OCI-LY7 (cell line): ENCODE measurements around the gene NBEA. TPM values are rescaled to one million over a fixed set of nuclear protein-coding genes. Genes with fewer than 3 reads are reported as not detected.

Experiments used
- BruUV-seq: library from RNA; stranded (reverse); fragments of 400-500 nt; replicated peaks from 2 replicates; lab custom pipeline; 2021; lab: Mats Ljungman, UMichigan
- CTCF ChIA-PET: fragments of 300-600 bp; sonication (Branson Sonifier 250); formaldehyde crosslinking; loops from one replicate; lab custom pipeline; 2022; ENCODE audit warnings: antibody characterized with exemption; ENCODE audit not compliant: unreplicated experiment; lab: Charles Lee
- POLR2A ChIA-PET: fragments of 300-600 bp; sonication (Branson Sonifier 250); formaldehyde crosslinking; loops from one replicate; lab custom pipeline; 2022; ENCODE audit warnings: antibody characterized with exemption; lab: Charles Lee
- DNase-seq: peaks from one replicate; pipeline ENCODE4 v3.0.0-alpha.2; 2015; ENCODE audit warnings: low spot score
- H2AFZ ChIP-seq: fragments of 200-600 bp; sonication (generic), shearing (Covaris generic); 2 replicates; pipeline ENCODE4 v1.6.1; 2014; ENCODE audit warnings: mild to moderate bottlenecking, antibody characterized with exemption, low read length, moderate library complexity
- H3K27ac ChIP-seq: fragments of 200-600 bp; sonication (generic); 2 replicates; pipeline ENCODE4 v1.5.1; 2014; ENCODE audit warnings: mixed run types, low read depth, mild to moderate bottlenecking, moderate library complexity, low read length, inconsistent platforms; ENCODE audit not compliant: poor library complexity, severe bottlenecking
- H3K36me3 ChIP-seq: fragments of 200-600 bp; sonication (generic); 2 replicates; pipeline ENCODE4 v1.6.1; 2014; ENCODE audit warnings: mild to moderate bottlenecking, antibody characterized with exemption, low read length, moderate library complexity, mixed read lengths; ENCODE audit not compliant: insufficient read depth
- H3K4me1 ChIP-seq: fragments of 200-600 bp; sonication (generic); 2 replicates; pipeline ENCODE4 v1.5.1; 2014; ENCODE audit warnings: mild to moderate bottlenecking, low read length; ENCODE audit not compliant: insufficient read depth, poor library complexity, severe bottlenecking
- H3K4me2 ChIP-seq: fragments of 200-600 bp; sonication (generic); 2 replicates; pipeline ENCODE4 v1.6.1; 2014; ENCODE audit warnings: mild to moderate bottlenecking, low read length
- H3K4me3 ChIP-seq: fragments of 200-600 bp; sonication (generic); 2 replicates; pipeline ENCODE4 v1.5.1; 2014; ENCODE audit warnings: mild to moderate bottlenecking, low read depth, low read length; ENCODE audit not compliant: poor library complexity, severe bottlenecking
- H3K79me2 ChIP-seq: fragments of 200-600 bp; sonication (generic); 2 replicates; pipeline ENCODE4 v1.6.1; 2016; ENCODE audit warnings: low read depth, mild to moderate bottlenecking, low read length, moderate library complexity, mixed read lengths; ENCODE audit not compliant: insufficient read depth
- H3K9me2 ChIP-seq: fragments of 200-600 bp; sonication (generic); 2 replicates; pipeline ENCODE4 v1.6.1; 2016; ENCODE audit warnings: mild to moderate bottlenecking, low read length, mixed read lengths; ENCODE audit not compliant: insufficient read depth
- H3K9me3 ChIP-seq: fragments of 200-600 bp; sonication (generic); 2 replicates; pipeline ENCODE4 v1.6.1; 2014; ENCODE audit warnings: mild to moderate bottlenecking, mixed run types, low read length, mixed read lengths
- H4K20me1 ChIP-seq: fragments of 200-600 bp; sonication (generic); 2 replicates; pipeline ENCODE4 v1.6.1; 2014; ENCODE audit warnings: mild to moderate bottlenecking, antibody characterized with exemption, low read length, moderate library complexity, mixed read lengths; ENCODE audit not compliant: insufficient read depth
- CTCF ChIP-seq: fragments of 200-600 bp; sonication (generic); conservative IDR thresholded peaks from 2 replicates; pipeline ENCODE4 v1.5.1; 2014; ENCODE audit warnings: mild to moderate bottlenecking, antibody characterized with exemption, low read length, moderate library complexity, mixed read lengths
- EZH2phosphoT487 ChIP-seq: fragments of 200-600 bp; sonication (generic); IDR thresholded peaks from 2 replicates; pipeline ENCODE4 v1.6.1; 2018; ENCODE audit warnings: low read depth, borderline replicate concordance, mild to moderate bottlenecking, mixed run types, antibody characterized with exemption, low read length, moderate library complexity, mixed read lengths
- intact Hi-C: fragments of 100-400 bp; cut with micrococcal nuclease; formaldehyde crosslinking; loops from one replicate; pipeline ENCODE4 v1.10.0; 2022; ENCODE audit not compliant: unreplicated experiment
- total RNA-seq, 2 experiments: library from RNA; depleted of rRNA in 1 of 2; stranded (reverse); fragments of >200 nt in 1 of 2; shearing (Covaris generic) in 1 of 2; gene quantifications; 2 replicates each; pipeline ENCODE4 v1.2.3, GENCODE V29; 2014 to 2022

Gene NBEA
- total RNA-seq, 2 experiments from 2014 or later = 3.6 to 11.0 TPM

GRCh38 chr13:35694549-35695447 is 752.7 kb downstream of the NBEA start:
- intact Hi-C loops = no loop called here
- ChIA-PET CTCF (no interaction called here), POLR2A (no interaction called here)
- no peak overlapping the region for H3K4me3 ChIP-seq
- no peaks in the 10 kb centered on the region for H3K79me2 ChIP-seq
- no peak overlapping the region for H3K27ac ChIP-seq
- TF ChIP-seq EZH2phosphoT487 (no peak), CTCF (no peak)
- no peak overlapping the region for H2AFZ ChIP-seq
- H3K36me3 ChIP-seq = no peaks in the 10 kb centered on the region
- H3K4me2 ChIP-seq = no peak overlapping the region
- H3K4me1 ChIP-seq = no peaks in the 10 kb centered on the region
- no peak for DNase-seq
- no peaks in the 10 kb centered on the region for H3K9me3 ChIP-seq
- no peaks in the 10 kb centered on the region for H3K9me2 ChIP-seq
- no peaks in the 10 kb centered on the region for H4K20me1 ChIP-seq
- no TSS peak for BruUV-seq

GRCh38 chr13:35695448-35695770 is 753.3 kb downstream of the NBEA start:
- Histone ChIP-seq H3K4me3 (no peak overlapping the region), H3K9me2 (no peaks in the 10 kb centered on the region), H3K4me2 (no peak overlapping the region), H2AFZ (no peak overlapping the region), H3K36me3 (no peaks in the 10 kb centered on the region), H3K9me3 (no peaks in the 10 kb centered on the region), H3K79me2 (no peaks in the 10 kb centered on the region), H3K27ac (no peak overlapping the region), H4K20me1 (no peaks in the 10 kb centered on the region), H3K4me1 (no peaks in the 10 kb centered on the region)
- DNase-seq = no peak
- CTCF ChIA-PET = no interaction called here
- POLR2A ChIA-PET = no interaction called here
- no TSS peak for BruUV-seq
- TF ChIP-seq CTCF = no peak
- TF ChIP-seq EZH2phosphoT487 = no peak
- intact Hi-C loops = no loop called here

GRCh38 chr13:35697186-35697730 is 755.2 kb downstream of the NBEA start:
- Histone ChIP-seq H3K79me2 (no peaks in the 10 kb centered on the region), H3K36me3 (no peaks in the 10 kb centered on the region), H3K9me3 (no peaks in the 10 kb centered on the region), H3K27ac (no peak overlapping the region), H3K4me3 (no peak overlapping the region), H3K9me2 (no peaks in the 10 kb centered on the region), H3K4me1 (no peaks in the 10 kb centered on the region), H4K20me1 (no peaks in the 10 kb centered on the region), H3K4me2 (no peak overlapping the region), H2AFZ (no peak overlapping the region)
- CTCF ChIA-PET = no interaction called here
- TF ChIP-seq EZH2phosphoT487 = no peak
- no peak for TF ChIP-seq CTCF
- intact Hi-C loops = no loop called here
- BruUV-seq = no TSS peak
- POLR2A ChIA-PET = no interaction called here
- no peak for DNase-seq
